ENCODE measurements around the gene DRAP1.

GRCh38 chr11:65964906-65965305 lies 45.7 kb downstream of the DRAP1 start:
- TF ChIP-seq EZH2 (IDR thresholded peaks at IDR 0.05; ENCODE audit: insufficient read depth, poor library complexity, severe bottlenecking) = no peak
- no peak for TF ChIP-seq EZH2phosphoT487 (IDR thresholded peaks at IDR 0.05; ENCODE audit: insufficient read depth, low read depth)
